Parathyroid adenoma (tissue), 2 donors: ENCODE results near the gene PPIP5K2.
A peak's percentile ranks its signal among the peaks of the same experiment; 100 is the strongest.
"Not testable (repeated sequence)": the region's sequence is repeated elsewhere in the genome, so short reads cannot be mapped to it uniquely, and the experiment has no call there.

Source experiments
- H2AFZ ChIP-seq: fragments of 300-600 bp; sonication (generic); one replicate; pipeline ENCODE4 v1.7.0; 2017; ENCODE audit warnings: antibody characterized with exemption, mild to moderate bottlenecking
- H3K27ac ChIP-seq: fragments of 300-600 bp; sonication (generic); one replicate; pipeline ENCODE4 v1.7.0; 2017
- H3K27me3 ChIP-seq: fragments of 300-600 bp; sonication (generic); one replicate; pipeline ENCODE4 v1.7.0; 2017; ENCODE audit warnings: low read length; ENCODE audit not compliant: control insufficient read depth, insufficient read depth
- H3K36me3 ChIP-seq: fragments of 300-600 bp; sonication (generic); one replicate; pipeline ENCODE4 v1.7.0; 2017; ENCODE audit warnings: low read length; ENCODE audit not compliant: control insufficient read depth, insufficient read depth
- H3K4me1 ChIP-seq: fragments of 300-600 bp; sonication (generic); one replicate; pipeline ENCODE4 v1.7.0; 2017; ENCODE audit warnings: control low read depth
- H3K4me2 ChIP-seq: fragments of 300-600 bp; sonication (generic); one replicate; pipeline ENCODE4 v1.7.0; 2017; ENCODE audit warnings: low read length
- H3K4me3 ChIP-seq: fragments of 300-600 bp; sonication (generic); one replicate; pipeline ENCODE4 v1.7.0; 2017; ENCODE audit warnings: low read depth, low read length
- H3K79me2 ChIP-seq: fragments of 300-600 bp; sonication (generic); one replicate; pipeline ENCODE4 v1.7.0; 2017; ENCODE audit warnings: control low read depth
- H3K9ac ChIP-seq: fragments of 300-600 bp; sonication (generic); one replicate; pipeline ENCODE4 v1.7.0; 2017; ENCODE audit warnings: mild to moderate bottlenecking
- H3K9me3 ChIP-seq: fragments of 300-600 bp; sonication (generic); one replicate; pipeline ENCODE4 v1.7.0; 2017; ENCODE audit warnings: low read length; ENCODE audit not compliant: control insufficient read depth
- CTCF ChIP-seq: fragments of 300-600 bp; sonication (generic); IDR thresholded peaks from one replicate; pipeline ENCODE4 v1.7.0; 2017; ENCODE audit warnings: antibody characterized with exemption, mild to moderate bottlenecking
- donor health status: primary hyperparathyroidism.

Gene PPIP5K2

GRCh38 chr5:103119765-103120606 lies at the start of gene PPIP5K2, which contains the start of gene GIN1:
Gene PPIP5K2, plus strand, starts transcription at chr5:103120301. Its CDS starts 9,289 bp downstream, at chr5:103129590.
Gene GIN1, minus strand, starts transcription at chr5:103120138. Its CDS starts 11,431 bp downstream, at chr5:103108707.
- peak within 1 kb of the TSS; percentile 78 for H3K9ac ChIP-seq
- peak within 1 kb of the TSS; percentile 95 for H2AFZ ChIP-seq
- peak within 1 kb of the TSS; percentile 91 for H3K4me2 ChIP-seq
- no peak for TF ChIP-seq CTCF
- peaks cover 18% of the 10 kb centered on the region for H3K79me2 ChIP-seq
- H3K4me3 ChIP-seq: peak within 1 kb of the TSS; percentile 95
- no peaks in the 10 kb centered on the region for H3K27me3 ChIP-seq
- H3K9me3 ChIP-seq: no peaks in the 10 kb centered on the region
- no peaks in the 10 kb centered on the region for H3K4me1 ChIP-seq
- no peaks in the 10 kb centered on the region for H3K36me3 ChIP-seq
- peak within 1 kb of the TSS; percentile 94 for H3K27ac ChIP-seq

- not testable (repeated sequence) for H3K27me3 ChIP-seq, H3K4me1 ChIP-seq, H3K36me3 ChIP-seq, H3K9ac ChIP-seq, H3K27ac ChIP-seq, H3K4me2 ChIP-seq, H3K79me2 ChIP-seq, H2AFZ ChIP-seq, H3K4me3 ChIP-seq, H3K9me3 ChIP-seq
These were observed 46.6 kb upstream of the PPIP5K2 start for GRCh38 chr5:103073500-103073899.

- H3K9me3 ChIP-seq: peaks cover 9% of the 10 kb centered on the region
These were observed 44.7 kb upstream of the PPIP5K2 start for GRCh38 chr5:103075442-103075841.

GRCh38 chr5:103079796-103080195 lies 40.3 kb upstream of the PPIP5K2 start:
- Histone ChIP-seq H2AFZ (no peak overlapping the region), H3K4me3 (no peak overlapping the region), H3K79me2 (no peaks in the 10 kb centered on the region), H3K36me3 (no peaks in the 10 kb centered on the region), H3K27ac (no peak overlapping the region), H3K4me1 (no peaks in the 10 kb centered on the region), H3K4me2 (no peak overlapping the region), H3K27me3 (no peaks in the 10 kb centered on the region), H3K9ac (no peak overlapping the region), H3K9me3 (peaks cover 9% of the 10 kb centered on the region)
- TF ChIP-seq CTCF: no peak

More at GRCh38 chr5:103075442-103075841, 44.7 kb upstream of the PPIP5K2 start:
- Histone ChIP-seq H3K4me1 (no peaks in the 10 kb centered on the region), H3K27ac (no peak overlapping the region), H3K27me3 (no peaks in the 10 kb centered on the region), H3K4me2 (no peak overlapping the region), H3K79me2 (no peaks in the 10 kb centered on the region), H2AFZ (no peak overlapping the region), H3K4me3 (no peak overlapping the region), H3K36me3 (no peaks in the 10 kb centered on the region), H3K9ac (no peak overlapping the region)
- no peak for TF ChIP-seq CTCF

GRCh38 chr5:103086547-103086946 lies 33.6 kb upstream of the PPIP5K2 start:
- H2AFZ ChIP-seq: no peak overlapping the region
- H3K4me3 ChIP-seq: no peak overlapping the region
- no peak overlapping the region for H3K4me2 ChIP-seq
- H3K4me1 ChIP-seq: no peaks in the 10 kb centered on the region
- H3K27me3 ChIP-seq: no peaks in the 10 kb centered on the region
- H3K36me3 ChIP-seq: no peaks in the 10 kb centered on the region
- no peaks in the 10 kb centered on the region for H3K79me2 ChIP-seq
- no peak for TF ChIP-seq CTCF
- H3K9me3 ChIP-seq: no peaks in the 10 kb centered on the region
- no peak overlapping the region for H3K9ac ChIP-seq
- no peak overlapping the region for H3K27ac ChIP-seq
